Activated CD4-positive, alpha-beta T cell treated with anti-CD3 and anti-CD28 coated beads, Interleukin-2, amount 50 U/mL, for 4 hours (primary cell): ENCODE results near the gene RUBCN.
A peak's percentile ranks its signal among the peaks of the same experiment; 100 is the strongest.
"Not testable (repeated sequence)": the region's sequence is repeated elsewhere in the genome, so short reads cannot be mapped to it uniquely, and the experiment has no call there.

Source experiments
- DNase-seq, 2 experiments: peaks; one replicate each; pipeline ENCODE4 v3.0.0-alpha.2; 2020

The RUBCN gene

GRCh38 chr3:197654998-197655330, 81.7 kb downstream of the RUBCN start:
- not testable (repeated sequence) for DNase-seq

GRCh38 chr3:197654090-197654997, 82.4 kb downstream of the RUBCN start:
- DNase-seq, result peak; percentile 11 to 26

- DNase-seq, result not testable (repeated sequence)
Observed at GRCh38 chr3:197652860-197653259, 83.8 kb downstream of the RUBCN start.

GRCh38 chr3:197647649-197648048, 89.1 kb downstream of the RUBCN start:
- not testable (repeated sequence) for DNase-seq

- DNase-seq, result not testable (repeated sequence)
Observed at GRCh38 chr3:197647191-197647590, 89.5 kb downstream of the RUBCN start.

GRCh38 chr3:197646294-197646693, 90.4 kb downstream of the RUBCN start:
- not testable (repeated sequence) for DNase-seq

- not testable (repeated sequence) for DNase-seq
Observed at GRCh38 chr3:197637556-197637955, 99.1 kb downstream of the RUBCN start.

- not testable (repeated sequence) for DNase-seq
Observed at GRCh38 chr3:197631989-197632388, 104.7 kb downstream of the RUBCN start.

- not testable (repeated sequence) for DNase-seq
Observed at GRCh38 chr3:197630766-197631165, 105.9 kb downstream of the RUBCN start.

- DNase-seq, result not testable (repeated sequence)
Observed at GRCh38 chr3:197629286-197629685, 107.4 kb downstream of the RUBCN start.

GRCh38 chr3:197627772-197628523, 108.8 kb downstream of the RUBCN start:
- peak; percentile 78 to 82 for DNase-seq

- DNase-seq, result not testable (repeated sequence)
Observed at GRCh38 chr3:197627158-197627771, 109.4 kb downstream of the RUBCN start.

GRCh38 chr3:197626404-197627157, 110.1 kb downstream of the RUBCN start:
- not testable (repeated sequence) for DNase-seq

- not testable (repeated sequence) for DNase-seq
Observed at GRCh38 chr3:197621478-197621877, 115.2 kb downstream of the RUBCN start.
